Pons (tissue), 1 donor: ENCODE measurements around the gene TRDN.

Experiments used
- DNase-seq: peaks from one replicate; pipeline ENCODE4 v3.0.0-alpha.2; 2016; ENCODE audit warnings: low spot score

TRDN gene

GRCh38 chr6:123636782-123637181 lies at the start of gene TRDN:
TRDN (minus strand) TSS chr6:123636950; CDS start chr6:123636775, 175 bp downstream.
- DNase-seq: no peak

GRCh38 chr6:123681957-123682462 lies 45.3 kb upstream of the TRDN start:
- DNase-seq: no peak

- no peak for DNase-seq
Measured at GRCh38 chr6:123677897-123678296, 41.1 kb upstream of the TRDN start.

- no peak for DNase-seq
Measured at GRCh38 chr6:123676793-123677192, 40.0 kb upstream of the TRDN start.

- no peak for DNase-seq
Measured at GRCh38 chr6:123668965-123669591, 32.3 kb upstream of the TRDN start.

GRCh38 chr6:123668063-123668462 lies 31.3 kb upstream of the TRDN start:
- DNase-seq: no peak

GRCh38 chr6:123663436-123663835 lies 26.7 kb upstream of the TRDN start:
- no peak for DNase-seq

- no peak for DNase-seq
Measured at GRCh38 chr6:123662757-123663156, 26.0 kb upstream of the TRDN start.

GRCh38 chr6:123661105-123661891 lies 24.5 kb upstream of the TRDN start:
- DNase-seq: no peak

GRCh38 chr6:123659960-123660748 lies 23.4 kb upstream of the TRDN start:
- no peak for DNase-seq

GRCh38 chr6:123658848-123659247 lies 22.1 kb upstream of the TRDN start:
- DNase-seq: no peak

GRCh38 chr6:123655521-123656306 lies 19.0 kb upstream of the TRDN start:
- DNase-seq: no peak

- no peak for DNase-seq
Measured at GRCh38 chr6:123648723-123649122, 12.0 kb upstream of the TRDN start.

- no peak for DNase-seq
Measured at GRCh38 chr6:123648020-123648580, 11.3 kb upstream of the TRDN start.

GRCh38 chr6:123641497-123641896 lies 4.7 kb upstream of the TRDN start:
- DNase-seq: no peak

- DNase-seq: no peak
Measured at GRCh38 chr6:123640567-123641187, 3.9 kb upstream of the TRDN start.

GRCh38 chr6:123638865-123639264 lies 2.1 kb upstream of the TRDN start:
- DNase-seq: peak; percentile 11

- DNase-seq: no peak
Measured at GRCh38 chr6:123636282-123636681, 468 bp downstream of the TRDN start.

- DNase-seq: no peak
Measured at GRCh38 chr6:123635567-123635966, 1.2 kb downstream of the TRDN start.

- no peak for DNase-seq
Measured at GRCh38 chr6:123635144-123635543, 1.6 kb downstream of the TRDN start.

- no peak for DNase-seq
Measured at GRCh38 chr6:123632641-123633040, 4.1 kb downstream of the TRDN start.
